Mesenchymal stem cell (in vitro differentiated cells and primary cell): ENCODE results near the gene COL25A1.

Experiments used
- DNase-seq: peaks from one replicate; pipeline ENCODE4 v3.0.0-alpha.2; 2013
- H2AFZ ChIP-seq: one replicate; pipeline ENCODE4 v1.6.1; 2013; ENCODE audit warnings: low read depth, mild to moderate bottlenecking, control low read depth, inconsistent platforms, low read length, moderate library complexity
- H2AK5ac ChIP-seq: 2 replicates; pipeline ENCODE4 v1.6.1; 2013; ENCODE audit warnings: low read length, moderate library complexity, mild to moderate bottlenecking, inconsistent platforms; ENCODE audit not compliant: severe bottlenecking
- H2BK120ac ChIP-seq: one replicate; pipeline ENCODE4 v1.6.1; 2013; ENCODE audit warnings: low read depth, mild to moderate bottlenecking, inconsistent platforms, low read length, moderate library complexity
- H2BK12ac ChIP-seq, 2 experiments: one replicate each; pipeline ENCODE4 v1.6.1; 2013; ENCODE audit warnings: inconsistent platforms in 2 of 2, low read length in 2 of 2, mild to moderate bottlenecking in 2 of 2, moderate library complexity in 2 of 2, control low read depth in 1 of 2
- H2BK15ac ChIP-seq: one replicate; pipeline ENCODE4 v1.6.1; 2013; ENCODE audit warnings: mild to moderate bottlenecking, low read depth, inconsistent platforms; ENCODE audit not compliant: poor library complexity, severe bottlenecking
- H2BK5ac ChIP-seq: 2 replicates; pipeline ENCODE4 v1.6.1; 2013; ENCODE audit warnings: low read depth, mild to moderate bottlenecking, low read length, control low read depth, inconsistent platforms; ENCODE audit not compliant: poor library complexity, severe bottlenecking
- H3K14ac ChIP-seq, 2 experiments: one replicate each; pipeline ENCODE4 v1.6.1; 2013; ENCODE audit warnings: inconsistent platforms in 2 of 2, low read length in 2 of 2, control low read depth in 1 of 2, mild to moderate bottlenecking in 1 of 2, moderate library complexity in 1 of 2
- H3K18ac ChIP-seq, 2 experiments: one replicate each; pipeline ENCODE4 v1.6.1; 2013; ENCODE audit warnings: inconsistent platforms in 2 of 2, low read length in 2 of 2, control low read depth in 1 of 2, low read depth in 1 of 2, mild to moderate bottlenecking in 1 of 2
- H3K23ac ChIP-seq, 2 experiments: one replicate each; pipeline ENCODE4 v1.6.1; 2013; ENCODE audit warnings: inconsistent platforms in 2 of 2, low read length in 2 of 2, mild to moderate bottlenecking in 2 of 2, moderate library complexity in 2 of 2, control low read depth in 1 of 2
- H3K27ac ChIP-seq: 2 replicates; pipeline ENCODE4 v1.5.1; 2013; ENCODE audit warnings: mild to moderate bottlenecking, moderate library complexity, low read length, control low read depth, inconsistent platforms; ENCODE audit not compliant: poor library complexity, severe bottlenecking
- H3K27me3 ChIP-seq, 2 experiments: 2 replicates each; pipeline versions ENCODE4 v1.6.1 to v1.7.0; 2013; ENCODE audit warnings: low read length in 2 of 2, mild to moderate bottlenecking in 2 of 2, moderate library complexity in 2 of 2, control low read depth in 1 of 2, inconsistent platforms in 1 of 2; ENCODE audit not compliant: control insufficient read depth in 1 of 2, insufficient read depth in 1 of 2
- H3K36me3 ChIP-seq, 2 experiments: 2 replicates each; pipeline versions ENCODE4 v1.6.1 to v1.7.0; 2013; ENCODE audit warnings: low read length in 2 of 2, control low read depth in 1 of 2, inconsistent platforms in 1 of 2, low read depth in 1 of 2, mild to moderate bottlenecking in 1 of 2; ENCODE audit not compliant: insufficient read depth in 2 of 2, control insufficient read depth in 1 of 2
- H3K4ac ChIP-seq, 2 experiments: one replicate each; pipeline ENCODE4 v1.6.1; 2013; ENCODE audit warnings: inconsistent platforms in 2 of 2, low read length in 2 of 2, mild to moderate bottlenecking in 2 of 2, moderate library complexity in 2 of 2, control low read depth in 1 of 2, low read depth in 1 of 2
- H3K4me1 ChIP-seq: 2 replicates; pipeline ENCODE4 v1.6.1; 2013; ENCODE audit warnings: low read depth, low read length, control low read depth; ENCODE audit not compliant: control insufficient read depth, insufficient read depth
- H3K4me2 ChIP-seq: 2 replicates; pipeline ENCODE4 v1.6.1; 2013; ENCODE audit warnings: low read length, mild to moderate bottlenecking, inconsistent platforms; ENCODE audit not compliant: poor library complexity, severe bottlenecking
- H3K4me3 ChIP-seq, 2 experiments: 2 replicates each; pipeline versions ENCODE4 v1.5.1 to v1.7.0; 2013; ENCODE audit warnings: low read length in 2 of 2, mild to moderate bottlenecking in 2 of 2, control low read depth in 1 of 2, low read depth in 1 of 2; ENCODE audit not compliant: insufficient read depth in 1 of 2
- H3K79me1 ChIP-seq: replicated peaks from 2 replicates; pipeline ENCODE4 v1.6.1; 2013; ENCODE audit warnings: mild to moderate bottlenecking, control low read depth, low read length, inconsistent platforms; ENCODE audit not compliant: poor library complexity, severe bottlenecking
- H3K9ac ChIP-seq: 2 replicates; pipeline ENCODE4 v1.7.0; 2013; ENCODE audit warnings: mild to moderate bottlenecking, low read length, moderate library complexity
- H3K9me3 ChIP-seq: 2 replicates; pipeline ENCODE4 v1.7.0; 2013; ENCODE audit warnings: mild to moderate bottlenecking, low read length; ENCODE audit not compliant: control insufficient read depth
- H4K8ac ChIP-seq: one replicate; pipeline ENCODE4 v1.6.1; 2013; ENCODE audit warnings: inconsistent platforms, mild to moderate bottlenecking, low read length, moderate library complexity
- H4K91ac ChIP-seq: one replicate; pipeline ENCODE4 v1.6.1; 2013; ENCODE audit warnings: mild to moderate bottlenecking, low read length, inconsistent platforms
- WGBS: methylation state at CpG from one replicate; pipeline ENCODE4 v1.1.7; 2013; ENCODE audit warnings: mixed read lengths; 5-methylcytosine and 5-hydroxymethylcytosine counted together

Gene COL25A1

GRCh38 chr4:108794136-108794535 is 508.3 kb downstream of the COL25A1 start:
- DNase-seq = peak; percentile 3
- Histone ChIP-seq H3K14ac (no peak overlapping the region), H3K36me3 (no peaks in the 10 kb centered on the region), H2AFZ (no peak overlapping the region), H3K4me1 (no peaks in the 10 kb centered on the region), H3K18ac (no peak overlapping the region), H3K79me1 (no peaks in the 10 kb centered on the region), H3K27me3 (no peaks in the 10 kb centered on the region), H4K91ac (no peak overlapping the region), H2AK5ac (no peak overlapping the region), H3K9ac (no peak overlapping the region), H2BK15ac (no peak overlapping the region), H3K4me2 (peak overlapping the region; percentile 21), H3K9me3 (no peaks in the 10 kb centered on the region), H2BK5ac (peak overlapping the region; percentile 31), H3K27ac (peak overlapping the region; percentile 75), H4K8ac (no peak overlapping the region), H3K23ac (no peak overlapping the region), H3K4me3 (no peak overlapping the region), H2BK120ac (no peak overlapping the region), H2BK12ac (no peak overlapping the region), H3K4ac (no peak overlapping the region)
- 64% methylated on average over 1 of the region's 1 CpG for WGBS

- no peaks in the 10 kb centered on the region for H3K9me3 ChIP-seq
- WGBS = 97% methylated on average over 1 of the region's 1 CpG
- H3K4ac ChIP-seq = no peak overlapping the region
- H2BK5ac ChIP-seq = no peak overlapping the region
- no peak overlapping the region for H2BK15ac ChIP-seq
- no peaks in the 10 kb centered on the region for H3K36me3 ChIP-seq
- H3K4me2 ChIP-seq = no peak overlapping the region
- H3K79me1 ChIP-seq = no peaks in the 10 kb centered on the region
- H3K18ac ChIP-seq = no peak overlapping the region
- no peak overlapping the region for H2AFZ ChIP-seq
- H2BK120ac ChIP-seq = no peak overlapping the region
- peak overlapping the region; percentile 15 for H2AK5ac ChIP-seq
- H4K8ac ChIP-seq = no peak overlapping the region
- no peak overlapping the region for H2BK12ac ChIP-seq
- H3K4me1 ChIP-seq = no peaks in the 10 kb centered on the region
- H3K4me3 ChIP-seq = no peak overlapping the region
- no peak overlapping the region for H4K91ac ChIP-seq
- no peak for DNase-seq
- H3K9ac ChIP-seq = no peak overlapping the region
- H3K14ac ChIP-seq = no peak overlapping the region
- peak overlapping the region; percentile 75 for H3K27ac ChIP-seq
- H3K23ac ChIP-seq = no peak overlapping the region
- no peaks in the 10 kb centered on the region for H3K27me3 ChIP-seq
Observed at GRCh38 chr4:108793415-108793814, 509.0 kb downstream of the COL25A1 start.

GRCh38 chr4:108788731-108789130 is 513.7 kb downstream of the COL25A1 start:
- WGBS = 96% methylated on average over 9 of the region's 9 CpGs
- no peaks in the 10 kb centered on the region for H3K9me3 ChIP-seq
- H3K18ac ChIP-seq = no peak overlapping the region

GRCh38 chr4:108787724-108788123 is 514.7 kb downstream of the COL25A1 start:
- H3K9ac ChIP-seq = no peak overlapping the region
- H3K4ac ChIP-seq = no peak overlapping the region
- no peak overlapping the region for H4K8ac ChIP-seq
- H3K4me1 ChIP-seq = no peaks in the 10 kb centered on the region
- H3K4me3 ChIP-seq = no peak overlapping the region
- H3K79me1 ChIP-seq = no peaks in the 10 kb centered on the region
- H3K27me3 ChIP-seq = no peaks in the 10 kb centered on the region
- no peak overlapping the region for H3K14ac ChIP-seq
- H2BK120ac ChIP-seq = no peak overlapping the region
- no peak overlapping the region for H2BK12ac ChIP-seq
- no peak overlapping the region for H3K18ac ChIP-seq
- no peak overlapping the region for H2AK5ac ChIP-seq
- no peak overlapping the region for H2BK5ac ChIP-seq
- no peak overlapping the region for H3K27ac ChIP-seq
- H2AFZ ChIP-seq = no peak overlapping the region
- no peak overlapping the region for H2BK15ac ChIP-seq
- 96% methylated on average over 16 of the region's 16 CpGs for whole genome bisulfite sequencing
- no peak overlapping the region for H4K91ac ChIP-seq
- no peaks in the 10 kb centered on the region for H3K36me3 ChIP-seq
- H3K9me3 ChIP-seq = no peaks in the 10 kb centered on the region
- DNase-seq = no peak
- no peak overlapping the region for H3K4me2 ChIP-seq
- no peak overlapping the region for H3K23ac ChIP-seq

More at GRCh38 chr4:108788731-108789130, 513.7 kb downstream of the COL25A1 start:
- Histone ChIP-seq H3K23ac (no peak overlapping the region), H3K14ac (no peak overlapping the region), H2BK15ac (no peak overlapping the region), H3K4me2 (no peak overlapping the region), H3K9ac (no peak overlapping the region), H2AK5ac (no peak overlapping the region), H3K4ac (no peak overlapping the region), H4K91ac (no peak overlapping the region), H3K27ac (no peak overlapping the region), H2BK5ac (no peak overlapping the region), H2BK12ac (no peak overlapping the region), H3K4me3 (no peak overlapping the region), H3K36me3 (no peaks in the 10 kb centered on the region), H2BK120ac (no peak overlapping the region), H3K4me1 (no peaks in the 10 kb centered on the region), H3K79me1 (no peaks in the 10 kb centered on the region), H2AFZ (no peak overlapping the region), H4K8ac (no peak overlapping the region), H3K27me3 (no peaks in the 10 kb centered on the region)
- no peak for DNase-seq
